ENCODE results near the gene EGFL7.

The EGFL7 gene

GRCh38 chr9:136627703-136628102 lies 35.0 kb upstream of the EGFL7 start:
- no peaks in the 10 kb centered on the region for H3K36me3 ChIP-seq (ENCODE audit: control insufficient read depth in 1 of 2, insufficient read depth in 2 of 2, low read depth in 1 of 2, low read length in 2 of 2)
- no peak overlapping the region for H4K8ac ChIP-seq (ENCODE audit: low read length)
- WGBS: 92% methylated on average over 13 of the region's 17 CpGs
- H4K91ac ChIP-seq (ENCODE audit: low read length): no peak overlapping the region
- no peak overlapping the region for H3K9ac ChIP-seq (ENCODE audit: low read length)
- no peak overlapping the region for H2AK5ac ChIP-seq (ENCODE audit: low read length, severe bottlenecking)
- no peak overlapping the region for H2BK5ac ChIP-seq (ENCODE audit: low read depth, low read length, poor library complexity, severe bottlenecking)
- no peak overlapping the region for H2AFZ ChIP-seq (ENCODE audit: low read depth, low read length)
- no peak for DNase-seq
- H3K9me3 ChIP-seq (ENCODE audit: control insufficient read depth, low read length): no peaks in the 10 kb centered on the region
- H3K27ac ChIP-seq (ENCODE audit: low read length, poor library complexity, severe bottlenecking): no peak overlapping the region
- no peak overlapping the region for H3K14ac ChIP-seq (ENCODE audit: low read length in 2 of 2)
- peaks cover 43% of the 10 kb centered on the region for H3K4me1 ChIP-seq (ENCODE audit: control insufficient read depth, insufficient read depth, low read depth, low read length)
- no peak overlapping the region for H3K23ac ChIP-seq (ENCODE audit: low read length in 2 of 2)
- no peak overlapping the region for H3K4me3 ChIP-seq (ENCODE audit: insufficient read depth in 1 of 2, low read depth in 1 of 2, low read length in 2 of 2)
- no peak overlapping the region for H2BK120ac ChIP-seq (ENCODE audit: low read depth, low read length)
- H2BK15ac ChIP-seq (ENCODE audit: low read depth, poor library complexity, severe bottlenecking): no peak overlapping the region
- peaks cover 0 to 30% of the 10 kb centered on the region in 2 experiments for H3K27me3 ChIP-seq (ENCODE audit: control insufficient read depth in 1 of 2, insufficient read depth in 1 of 2, low read length in 2 of 2)
- H3K79me1 ChIP-seq (replicated peaks; ENCODE audit: low read length, poor library complexity, severe bottlenecking): no peaks in the 10 kb centered on the region
- H3K4ac ChIP-seq (ENCODE audit: low read depth in 1 of 2, low read length in 2 of 2): no peak overlapping the region
- H3K18ac ChIP-seq (ENCODE audit: low read depth in 1 of 2, low read length in 2 of 2): no peak overlapping the region
- no peak overlapping the region for H2BK12ac ChIP-seq (ENCODE audit: low read length in 2 of 2)
- no peak overlapping the region for H3K4me2 ChIP-seq (ENCODE audit: low read length, poor library complexity, severe bottlenecking)

GRCh38 chr9:136628268-136628667 lies 34.4 kb upstream of the EGFL7 start:
- Histone ChIP-seq H2BK15ac (ENCODE audit: low read depth, poor library complexity, severe bottlenecking) (peak overlapping the region; percentile 1), H4K91ac (ENCODE audit: low read length) (no peak overlapping the region), H2AFZ (ENCODE audit: low read depth, low read length) (no peak overlapping the region), H3K27me3 (ENCODE audit: control insufficient read depth in 1 of 2, insufficient read depth in 1 of 2, low read length in 2 of 2) (peaks cover 0 to 36% of the 10 kb centered on the region in 2 experiments), H4K8ac (ENCODE audit: low read length) (no peak overlapping the region), H3K4me3 (ENCODE audit: insufficient read depth in 1 of 2, low read depth in 1 of 2, low read length in 2 of 2) (no peak overlapping the region), H3K9ac (ENCODE audit: low read length) (no peak overlapping the region), H3K18ac (ENCODE audit: low read depth in 1 of 2, low read length in 2 of 2) (no peak overlapping the region), H3K23ac (ENCODE audit: low read length in 2 of 2) (no peak overlapping the region), H3K27ac (ENCODE audit: low read length, poor library complexity, severe bottlenecking) (no peak overlapping the region), H3K4ac (ENCODE audit: low read depth in 1 of 2, low read length in 2 of 2) (no peak overlapping the region), H3K9me3 (ENCODE audit: control insufficient read depth, low read length) (no peaks in the 10 kb centered on the region), H2AK5ac (ENCODE audit: low read length, severe bottlenecking) (no peak overlapping the region), H2BK5ac (ENCODE audit: low read depth, low read length, poor library complexity, severe bottlenecking) (no peak overlapping the region), H3K4me1 (ENCODE audit: control insufficient read depth, insufficient read depth, low read depth, low read length) (peaks cover 37% of the 10 kb centered on the region), H2BK120ac (ENCODE audit: low read depth, low read length) (no peak overlapping the region), H3K79me1 (replicated peaks; ENCODE audit: low read length, poor library complexity, severe bottlenecking) (no peaks in the 10 kb centered on the region), H3K36me3 (ENCODE audit: control insufficient read depth in 1 of 2, insufficient read depth in 2 of 2, low read depth in 1 of 2, low read length in 2 of 2) (no peaks in the 10 kb centered on the region), H2BK12ac (ENCODE audit: low read length in 2 of 2) (no peak overlapping the region), H3K4me2 (ENCODE audit: low read length, poor library complexity, severe bottlenecking) (no peak overlapping the region), H3K14ac (ENCODE audit: low read length in 2 of 2) (no peak overlapping the region)
- WGBS: 85% methylated on average over 26 of the region's 26 CpGs
- no peak for DNase-seq

GRCh38 chr9:136629001-136629878 lies 33.5 kb upstream of the EGFL7 start:
- H3K14ac ChIP-seq (ENCODE audit: low read length in 2 of 2): no peak overlapping the region
- H2BK15ac ChIP-seq (ENCODE audit: low read depth, poor library complexity, severe bottlenecking): peak overlapping the region; percentile 26
- H3K9ac ChIP-seq (ENCODE audit: low read length): no peak overlapping the region
- no peak overlapping the region for H2BK5ac ChIP-seq (ENCODE audit: low read depth, low read length, poor library complexity, severe bottlenecking)
- DNase-seq: no peak
- peaks cover 0 to 41% of the 10 kb centered on the region in 2 experiments for H3K27me3 ChIP-seq (ENCODE audit: control insufficient read depth in 1 of 2, insufficient read depth in 1 of 2, low read length in 2 of 2)
- H4K91ac ChIP-seq (ENCODE audit: low read length): no peak overlapping the region
- 81% methylated on average over 22 of the region's 22 CpGs for WGBS
- H3K36me3 ChIP-seq (ENCODE audit: control insufficient read depth in 1 of 2, insufficient read depth in 2 of 2, low read depth in 1 of 2, low read length in 2 of 2): no peaks in the 10 kb centered on the region
- H3K27ac ChIP-seq (ENCODE audit: low read length, poor library complexity, severe bottlenecking): no peak overlapping the region
- no peak overlapping the region for H3K18ac ChIP-seq (ENCODE audit: low read depth in 1 of 2, low read length in 2 of 2)
- no peak overlapping the region for H3K4me2 ChIP-seq (ENCODE audit: low read length, poor library complexity, severe bottlenecking)
- H4K8ac ChIP-seq (ENCODE audit: low read length): no peak overlapping the region
- peaks cover 27% of the 10 kb centered on the region for H3K4me1 ChIP-seq (ENCODE audit: control insufficient read depth, insufficient read depth, low read depth, low read length)
- H3K4ac ChIP-seq (ENCODE audit: low read depth in 1 of 2, low read length in 2 of 2): no peak overlapping the region
- H2BK12ac ChIP-seq (ENCODE audit: low read length in 2 of 2): peak overlapping the region in 1 of 2 experiments; percentile 33
- H3K79me1 ChIP-seq (replicated peaks; ENCODE audit: low read length, poor library complexity, severe bottlenecking): no peaks in the 10 kb centered on the region
- H2AK5ac ChIP-seq (ENCODE audit: low read length, severe bottlenecking): no peak overlapping the region
- H2BK120ac ChIP-seq (ENCODE audit: low read depth, low read length): no peak overlapping the region
- H2AFZ ChIP-seq (ENCODE audit: low read depth, low read length): no peak overlapping the region
- H3K9me3 ChIP-seq (ENCODE audit: control insufficient read depth, low read length): no peaks in the 10 kb centered on the region
- no peak overlapping the region for H3K23ac ChIP-seq (ENCODE audit: low read length in 2 of 2)
- no peak overlapping the region for H3K4me3 ChIP-seq (ENCODE audit: insufficient read depth in 1 of 2, low read depth in 1 of 2, low read length in 2 of 2)

- Histone ChIP-seq H3K14ac (ENCODE audit: low read length in 2 of 2) (no peak overlapping the region), H3K36me3 (ENCODE audit: control insufficient read depth in 1 of 2, insufficient read depth in 2 of 2, low read depth in 1 of 2, low read length in 2 of 2) (no peaks in the 10 kb centered on the region), H2AK5ac (ENCODE audit: low read length, severe bottlenecking) (no peak overlapping the region), H2AFZ (ENCODE audit: low read depth, low read length) (no peak overlapping the region), H4K91ac (ENCODE audit: low read length) (no peak overlapping the region), H3K9me3 (ENCODE audit: control insufficient read depth, low read length) (no peaks in the 10 kb centered on the region), H4K8ac (ENCODE audit: low read length) (no peak overlapping the region), H3K4me2 (ENCODE audit: low read length, poor library complexity, severe bottlenecking) (no peak overlapping the region), H3K18ac (ENCODE audit: low read depth in 1 of 2, low read length in 2 of 2) (no peak overlapping the region), H2BK15ac (ENCODE audit: low read depth, poor library complexity, severe bottlenecking) (no peak overlapping the region), H3K27me3 (ENCODE audit: control insufficient read depth in 1 of 2, insufficient read depth in 1 of 2, low read length in 2 of 2) (peaks cover 0 to 45% of the 10 kb centered on the region in 2 experiments), H3K4ac (ENCODE audit: low read depth in 1 of 2, low read length in 2 of 2) (no peak overlapping the region), H3K4me1 (ENCODE audit: control insufficient read depth, insufficient read depth, low read depth, low read length) (peaks cover 19% of the 10 kb centered on the region), H3K79me1 (replicated peaks; ENCODE audit: low read length, poor library complexity, severe bottlenecking) (no peaks in the 10 kb centered on the region), H3K4me3 (ENCODE audit: insufficient read depth in 1 of 2, low read depth in 1 of 2, low read length in 2 of 2) (no peak overlapping the region), H3K23ac (ENCODE audit: low read length in 2 of 2) (no peak overlapping the region), H3K27ac (ENCODE audit: low read length, poor library complexity, severe bottlenecking) (no peak overlapping the region), H3K9ac (ENCODE audit: low read length) (no peak overlapping the region), H2BK12ac (ENCODE audit: low read length in 2 of 2) (peak overlapping the region in 1 of 2 experiments; percentile 33), H2BK120ac (ENCODE audit: low read depth, low read length) (no peak overlapping the region), H2BK5ac (ENCODE audit: low read depth, low read length, poor library complexity, severe bottlenecking) (no peak overlapping the region)
- 62% methylated on average over 12 of the region's 19 CpGs for WGBS
- DNase-seq: peak; percentile 62
Observed at GRCh38 chr9:136629879-136630661, 32.6 kb upstream of the EGFL7 start.

Data from mesenchymal stem cell (in vitro differentiated cells and primary cell).